ENCODE results near the gene GSE1.

Gene GSE1

GRCh38 chr16:85617948-85618347, 4.8 kb downstream of the GSE1 start:
- no peak for DNase-seq (ENCODE audit: insufficient read length)
- no peak for TF ChIP-seq POLR2A (IDR thresholded peaks at IDR 0.05; ENCODE audit: low read depth, low read length)
- no peak for TF ChIP-seq POLR2AphosphoS5 (IDR thresholded peaks at IDR 0.05; ENCODE audit: low read depth, low read length)
- TF ChIP-seq TAF1 (IDR thresholded peaks at IDR 0.05; ENCODE audit: borderline replicate concordance, low read depth, low read length) = no peak
- no peak for FAIRE-seq

GRCh38 chr16:85618521-85618920, 5.4 kb downstream of the GSE1 start:
- TF ChIP-seq TAF1 (IDR thresholded peaks at IDR 0.05; ENCODE audit: borderline replicate concordance, low read depth, low read length) (no peak), POLR2AphosphoS5 (IDR thresholded peaks at IDR 0.05; ENCODE audit: low read depth, low read length) (no peak), POLR2A (IDR thresholded peaks at IDR 0.05; ENCODE audit: low read depth, low read length) (no peak)
- no peak for DNase-seq (ENCODE audit: insufficient read length)
- FAIRE-seq = no peak

- DNase-seq (ENCODE audit: insufficient read length) = no peak
- TF ChIP-seq TAF1 (IDR thresholded peaks at IDR 0.05; ENCODE audit: borderline replicate concordance, low read depth, low read length) (no peak), POLR2A (IDR thresholded peaks at IDR 0.05; ENCODE audit: low read depth, low read length) (no peak), POLR2AphosphoS5 (IDR thresholded peaks at IDR 0.05; ENCODE audit: low read depth, low read length) (no peak)
- no peak for FAIRE-seq
Observed at GRCh38 chr16:85619101-85619891, 6.2 kb downstream of the GSE1 start.

- no peak for TF ChIP-seq POLR2AphosphoS5 (IDR thresholded peaks at IDR 0.05; ENCODE audit: low read depth, low read length)
- no peak for TF ChIP-seq TAF1 (IDR thresholded peaks at IDR 0.05; ENCODE audit: borderline replicate concordance, low read depth, low read length)
- no peak for TF ChIP-seq POLR2A (IDR thresholded peaks at IDR 0.05; ENCODE audit: low read depth, low read length)
- FAIRE-seq = no peak
- DNase-seq (ENCODE audit: insufficient read length) = no peak
Observed at GRCh38 chr16:85620374-85620773, 7.3 kb downstream of the GSE1 start.

GRCh38 chr16:85621698-85622428, 8.7 kb downstream of the GSE1 start:
- no peak for FAIRE-seq

GRCh38 chr16:85622683-85623082, 9.6 kb downstream of the GSE1 start:
- FAIRE-seq = no peak
- no peak for DNase-seq (ENCODE audit: insufficient read length)
- no peak for TF ChIP-seq POLR2A (IDR thresholded peaks at IDR 0.05; ENCODE audit: low read depth, low read length)
- TF ChIP-seq TAF1 (IDR thresholded peaks at IDR 0.05; ENCODE audit: borderline replicate concordance, low read depth, low read length) = no peak
- TF ChIP-seq POLR2AphosphoS5 (IDR thresholded peaks at IDR 0.05; ENCODE audit: low read depth, low read length) = no peak

More at GRCh38 chr16:85621698-85622428, 8.7 kb downstream of the GSE1 start:
- DNase-seq (ENCODE audit: insufficient read length) = no peak
- TF ChIP-seq POLR2A (IDR thresholded peaks at IDR 0.05; ENCODE audit: low read depth, low read length) (no peak), POLR2AphosphoS5 (IDR thresholded peaks at IDR 0.05; ENCODE audit: low read depth, low read length) (no peak), TAF1 (IDR thresholded peaks at IDR 0.05; ENCODE audit: borderline replicate concordance, low read depth, low read length) (no peak)

- no peak for TF ChIP-seq POLR2AphosphoS5 (IDR thresholded peaks at IDR 0.05; ENCODE audit: low read depth, low read length)
- TF ChIP-seq TAF1 (IDR thresholded peaks at IDR 0.05; ENCODE audit: borderline replicate concordance, low read depth, low read length) = no peak
- TF ChIP-seq POLR2A (IDR thresholded peaks at IDR 0.05; ENCODE audit: low read depth, low read length) = no peak
- FAIRE-seq (no peak), DNase-seq (ENCODE audit: insufficient read length) (no peak)
Observed at GRCh38 chr16:85623250-85623649, 10.1 kb downstream of the GSE1 start.

GRCh38 chr16:85623997-85624601, 11.0 kb downstream of the GSE1 start:
- FAIRE-seq (no peak), DNase-seq (ENCODE audit: insufficient read length) (no peak)
- TF ChIP-seq POLR2A (IDR thresholded peaks at IDR 0.05; ENCODE audit: low read depth, low read length) = no peak

- FAIRE-seq = no peak
- TF ChIP-seq POLR2AphosphoS5 (IDR thresholded peaks at IDR 0.05; ENCODE audit: low read depth, low read length) (no peak), POLR2A (IDR thresholded peaks at IDR 0.05; ENCODE audit: low read depth, low read length) (no peak)
- no peak for DNase-seq (ENCODE audit: insufficient read length)
Observed at GRCh38 chr16:85624646-85625045, 11.5 kb downstream of the GSE1 start.

- DNase-seq (ENCODE audit: insufficient read length) (no peak), FAIRE-seq (no peak)
- TF ChIP-seq TAF1 (IDR thresholded peaks at IDR 0.05; ENCODE audit: borderline replicate concordance, low read depth, low read length) (no peak), POLR2A (IDR thresholded peaks at IDR 0.05; ENCODE audit: low read depth, low read length) (no peak), POLR2AphosphoS5 (IDR thresholded peaks at IDR 0.05; ENCODE audit: low read depth, low read length) (no peak)
Observed at GRCh38 chr16:85625053-85625452, 11.9 kb downstream of the GSE1 start.

GRCh38 chr16:85625485-85626117, 12.5 kb downstream of the GSE1 start:
- DNase-seq (ENCODE audit: insufficient read length) = no peak
- TF ChIP-seq POLR2A (IDR thresholded peaks at IDR 0.05; ENCODE audit: low read depth, low read length) (no peak), TAF1 (IDR thresholded peaks at IDR 0.05; ENCODE audit: borderline replicate concordance, low read depth, low read length) (no peak), POLR2AphosphoS5 (IDR thresholded peaks at IDR 0.05; ENCODE audit: low read depth, low read length) (no peak)
- FAIRE-seq = no peak

Measured in GM12892 (cell line).